Caco-2 (cell line): Measurements from ENCODE around the gene GSTM5. TPM values are rescaled to one million over a fixed set of nuclear protein-coding genes. Genes with fewer than 3 reads are reported as not detected.

Experiments
- BruUV-seq: library from RNA; stranded (reverse); fragments of 400-500 nt; replicated peaks from 2 replicates; lab custom pipeline; 2021; lab: Mats Ljungman, UMichigan
- CTCF ChIA-PET: fragments of 300-600 bp; sonication (Branson Sonifier 250); formaldehyde crosslinking; loops from one replicate; lab custom pipeline; 2022; ENCODE audit warnings: antibody characterized with exemption; lab: Charles Lee
- POLR2A ChIA-PET: fragments of 300-600 bp; sonication (Branson Sonifier 250); formaldehyde crosslinking; loops from one replicate; lab custom pipeline; 2022; ENCODE audit warnings: antibody characterized with exemption; lab: Charles Lee
- DNase-seq, 2 experiments: peaks; one replicate each; pipeline versions ENCODE4 v3.0.0 to v3.0.0-alpha.2; 2020 to 2022
- H3K27me3 ChIP-seq: replicated peaks from 2 replicates; pipeline ENCODE4 v1.6.0; 2011; ENCODE audit warnings: low read length; ENCODE audit not compliant: control insufficient read depth, insufficient read depth
- H3K36me3 ChIP-seq: 2 replicates; pipeline ENCODE4 v1.5.1; 2011; ENCODE audit warnings: low read length; ENCODE audit not compliant: control insufficient read depth, insufficient read depth
- H3K4me1 ChIP-seq: fragments of 250-450 bp; sonication (Bioruptor Pico); 2 replicates; pipeline ENCODE4 v1.5.1; 2020; ENCODE audit warnings: mild to moderate bottlenecking
- H3K4me3 ChIP-seq: 2 replicates; pipeline ENCODE4 v1.5.1; 2011; ENCODE audit warnings: low read depth, mild to moderate bottlenecking, control low read depth, low read length
- H3K9me3 ChIP-seq: fragments of 250-450 bp; sonication (Bioruptor Pico); 2 replicates; pipeline ENCODE4 v1.5.1; 2020; ENCODE audit warnings: mild to moderate bottlenecking, moderate library complexity
- H3K27ac Mint-ChIP-seq: one replicate; pipeline ENCODE4 v1.8.0; 2022; ENCODE audit warnings: mixed read lengths; ENCODE audit not compliant: unreplicated experiment
- H3K27me3 Mint-ChIP-seq: one replicate; pipeline ENCODE4 v1.8.0; 2022; ENCODE audit warnings: mixed read lengths; ENCODE audit not compliant: insufficient read depth, unreplicated experiment
- H3K36me3 Mint-ChIP-seq: one replicate; pipeline ENCODE4 v1.8.0; 2022; ENCODE audit warnings: mild to moderate bottlenecking, mixed read lengths; ENCODE audit not compliant: insufficient read depth, unreplicated experiment
- H3K4me1 Mint-ChIP-seq: one replicate; pipeline ENCODE4 v1.8.0; 2022; ENCODE audit warnings: low read depth, mixed read lengths; ENCODE audit not compliant: unreplicated experiment
- H3K4me3 Mint-ChIP-seq: one replicate; pipeline ENCODE4 v1.8.0; 2022; ENCODE audit warnings: mild to moderate bottlenecking, moderate library complexity, mixed read lengths; ENCODE audit not compliant: unreplicated experiment
- H3K9me3 Mint-ChIP-seq: one replicate; pipeline ENCODE4 v1.8.0; 2022; ENCODE audit warnings: mixed read lengths; ENCODE audit not compliant: unreplicated experiment
- intact Hi-C: fragments of 100-400 bp; cut with micrococcal nuclease; formaldehyde crosslinking; loops from one replicate; pipeline ENCODE4 v1.10.0; 2022; ENCODE audit not compliant: unreplicated experiment
- total RNA-seq: library from RNA; stranded (reverse); gene quantifications from 2 replicates; pipeline ENCODE4 v1.2.3, GENCODE V29; 2022
- TF ChIP-seq, protein P1 (sequence below), 2 experiments: fragments of 200-600 bp in 1 of 2; IDR thresholded peaks; 1 replicate in 1 of 2; 2 replicates in 1 of 2; pipeline versions ENCODE4 v1.5.1 to v1.8.0; 2011 to 2022; ENCODE audit warnings: antibody characterized with exemption in 1 of 2, control low read depth in 1 of 2, inconsistent platforms in 1 of 2, low read depth in 1 of 2, low read length in 1 of 2, mild to moderate bottlenecking in 1 of 2, moderate library complexity in 1 of 2; ENCODE audit not compliant: insufficient read depth in 1 of 2, severe bottlenecking in 1 of 2, unreplicated experiment in 1 of 2

GSTM5 gene
- total RNA-seq, 1 experiment from 2014 or later, result 6.0 TPM

DNA sequence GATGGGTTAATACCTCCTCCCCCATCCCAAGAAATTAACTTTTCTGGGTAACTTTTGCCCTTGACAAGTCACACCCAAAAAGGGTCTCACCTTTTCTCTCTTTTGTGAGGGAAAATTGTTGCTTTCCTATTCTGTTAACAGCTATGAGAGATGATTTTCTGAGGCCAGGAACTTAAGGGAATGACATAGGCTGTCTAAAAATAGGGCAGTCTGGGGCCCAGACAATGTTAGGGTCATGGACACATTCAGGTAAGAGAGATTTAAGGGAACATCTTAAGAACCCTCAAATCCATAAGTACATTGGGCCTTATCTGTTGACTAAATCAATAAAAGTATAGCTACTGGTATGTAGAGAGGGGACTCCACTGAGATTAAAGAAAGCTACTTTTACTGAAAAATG is 37.2 kb downstream of the GSTM5 start:
- BruUV-seq, result no TSS peak
- TF ChIP-seq, protein P1, sequence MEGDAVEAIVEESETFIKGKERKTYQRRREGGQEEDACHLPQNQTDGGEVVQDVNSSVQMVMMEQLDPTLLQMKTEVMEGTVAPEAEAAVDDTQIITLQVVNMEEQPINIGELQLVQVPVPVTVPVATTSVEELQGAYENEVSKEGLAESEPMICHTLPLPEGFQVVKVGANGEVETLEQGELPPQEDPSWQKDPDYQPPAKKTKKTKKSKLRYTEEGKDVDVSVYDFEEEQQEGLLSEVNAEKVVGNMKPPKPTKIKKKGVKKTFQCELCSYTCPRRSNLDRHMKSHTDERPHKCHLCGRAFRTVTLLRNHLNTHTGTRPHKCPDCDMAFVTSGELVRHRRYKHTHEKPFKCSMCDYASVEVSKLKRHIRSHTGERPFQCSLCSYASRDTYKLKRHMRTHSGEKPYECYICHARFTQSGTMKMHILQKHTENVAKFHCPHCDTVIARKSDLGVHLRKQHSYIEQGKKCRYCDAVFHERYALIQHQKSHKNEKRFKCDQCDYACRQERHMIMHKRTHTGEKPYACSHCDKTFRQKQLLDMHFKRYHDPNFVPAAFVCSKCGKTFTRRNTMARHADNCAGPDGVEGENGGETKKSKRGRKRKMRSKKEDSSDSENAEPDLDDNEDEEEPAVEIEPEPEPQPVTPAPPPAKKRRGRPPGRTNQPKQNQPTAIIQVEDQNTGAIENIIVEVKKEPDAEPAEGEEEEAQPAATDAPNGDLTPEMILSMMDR (IDR thresholded peaks at IDR 0.05; ENCODE audit: insufficient read depth in 1 of 2, low read depth in 1 of 2, low read length in 1 of 2, severe bottlenecking in 1 of 2, unreplicated experiment in 1 of 2), result no peak
- H3K27me3 Mint-ChIP-seq, result no peaks in the 10 kb centered on the region
- intact Hi-C loops, result no loop called here
- no peaks in the 10 kb centered on the region for H3K9me3 ChIP-seq
- ChIA-PET CTCF (interaction anchor here (1.4 kb wide), 1 partner anchor 109 kb away, joined by 3 read pairs; no protein-coding TSS in a partner anchor), POLR2A (no interaction called here)
- peaks cover 13% of the 10 kb centered on the region for H3K36me3 Mint-ChIP-seq
- H3K36me3 ChIP-seq, result peaks cover 2% of the 10 kb centered on the region; the same call in 1 of the 2 replicates
- no peak for DNase-seq
- H3K4me3 ChIP-seq, result no peak overlapping the region
- H3K27ac Mint-ChIP-seq, result no peak overlapping the region
- no peaks in the 10 kb centered on the region for H3K27me3 ChIP-seq
- H3K4me1 ChIP-seq, result no peaks in the 10 kb centered on the region
- H3K4me1 Mint-ChIP-seq, result no peaks in the 10 kb centered on the region
- no peaks in the 10 kb centered on the region for H3K9me3 Mint-ChIP-seq
- H3K4me3 Mint-ChIP-seq, result no peak overlapping the region

DNA sequence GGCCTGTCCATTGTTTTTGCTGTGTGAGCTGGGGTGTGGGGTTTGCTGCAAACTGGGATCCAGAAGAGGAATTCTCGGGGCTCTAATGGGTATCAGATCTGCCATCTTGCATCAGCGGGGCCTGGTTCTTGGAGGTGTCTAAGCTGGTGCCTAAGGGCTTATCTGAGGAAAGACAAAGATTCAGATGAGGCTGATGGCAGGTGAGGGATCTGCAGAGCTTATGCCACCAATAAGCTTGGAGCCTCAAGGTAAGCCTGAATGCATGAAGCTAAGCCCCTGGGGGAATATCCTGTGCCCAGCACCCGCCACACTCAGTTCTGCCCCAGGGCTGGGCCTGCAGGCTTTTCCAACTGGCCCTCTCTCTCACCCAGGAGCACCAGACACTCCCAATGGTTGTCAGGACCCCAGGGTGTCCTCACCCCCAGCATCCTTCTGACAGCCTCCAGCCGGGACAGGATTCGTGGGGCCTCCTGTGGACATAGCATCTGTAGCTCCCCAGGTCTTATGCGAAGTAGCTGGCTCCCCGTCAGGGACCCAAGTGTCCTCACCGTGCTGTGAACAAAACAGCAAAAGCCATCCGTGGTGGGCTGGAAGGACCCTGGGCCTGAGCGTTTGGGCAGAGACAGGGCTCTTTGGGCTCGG is 38.3 kb downstream of the GSTM5 start:
- no peaks in the 10 kb centered on the region for H3K9me3 ChIP-seq
- no peak overlapping the region for H3K4me3 ChIP-seq
- intact Hi-C loops, result no loop called here
- peaks cover 2% of the 10 kb centered on the region; the same call in 1 of the 2 replicates for H3K36me3 ChIP-seq
- H3K4me3 Mint-ChIP-seq, result no peak overlapping the region
- ChIA-PET POLR2A (no interaction called here), CTCF (interaction anchor here (1.4 kb wide), 1 partner anchor 110 kb away, joined by 3 read pairs; no protein-coding TSS in a partner anchor)
- no peaks in the 10 kb centered on the region for H3K4me1 ChIP-seq
- H3K36me3 Mint-ChIP-seq, result peaks cover 13% of the 10 kb centered on the region
- H3K9me3 Mint-ChIP-seq, result no peaks in the 10 kb centered on the region
- no peak for DNase-seq
- TF ChIP-seq, protein P1 (IDR thresholded peaks at IDR 0.05; ENCODE audit: insufficient read depth in 1 of 2, low read depth in 1 of 2, low read length in 1 of 2, severe bottlenecking in 1 of 2, unreplicated experiment in 1 of 2), result no peak
- no peaks in the 10 kb centered on the region for H3K4me1 Mint-ChIP-seq
- H3K27me3 Mint-ChIP-seq, result no peaks in the 10 kb centered on the region
- no TSS peak for BruUV-seq
- H3K27me3 ChIP-seq, result no peaks in the 10 kb centered on the region
- no peak overlapping the region for H3K27ac Mint-ChIP-seq

DNA sequence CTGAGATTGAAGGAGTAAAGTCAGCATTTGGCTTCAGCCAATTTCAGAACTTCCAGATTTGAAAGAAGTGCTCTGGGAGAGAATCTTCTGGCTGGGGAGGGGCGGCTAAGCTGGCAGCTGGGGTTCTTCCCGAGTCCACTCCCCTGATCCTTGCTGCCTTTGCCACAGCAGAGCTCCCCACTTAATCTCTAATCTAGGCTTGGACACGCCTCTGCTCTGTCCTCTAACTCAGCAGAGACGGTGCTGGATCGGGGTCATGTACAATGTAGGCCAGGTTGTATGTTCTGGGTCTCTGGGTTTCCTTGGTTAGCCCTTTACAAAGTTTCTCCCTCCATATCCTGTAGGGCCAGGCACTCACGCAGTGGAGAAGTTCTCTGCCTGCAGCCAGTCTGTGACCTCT is 38.9 kb downstream of the GSTM5 start:
- ChIA-PET CTCF (interaction anchor here (1.4 kb wide), 1 partner anchor 111 kb away, joined by 3 read pairs; no protein-coding TSS in a partner anchor), POLR2A (no interaction called here)
- H3K36me3 ChIP-seq, result peaks cover 2% of the 10 kb centered on the region; the same call in 1 of the 2 replicates
- H3K9me3 Mint-ChIP-seq, result no peaks in the 10 kb centered on the region
- H3K4me3 ChIP-seq, result no peak overlapping the region
- TF ChIP-seq, protein P1 (IDR thresholded peaks at IDR 0.05; ENCODE audit: insufficient read depth in 1 of 2, low read depth in 1 of 2, low read length in 1 of 2, severe bottlenecking in 1 of 2, unreplicated experiment in 1 of 2), result no peak
- no peaks in the 10 kb centered on the region for H3K4me1 ChIP-seq
- H3K36me3 Mint-ChIP-seq, result peaks cover 16% of the 10 kb centered on the region
- H3K27ac Mint-ChIP-seq, result no peak overlapping the region
- no peaks in the 10 kb centered on the region for H3K9me3 ChIP-seq
- BruUV-seq, result no TSS peak
- intact Hi-C loops, result no loop called here
- no peak overlapping the region for H3K4me3 Mint-ChIP-seq
- no peaks in the 10 kb centered on the region for H3K4me1 Mint-ChIP-seq
- H3K27me3 Mint-ChIP-seq, result no peaks in the 10 kb centered on the region
- no peak for DNase-seq
- H3K27me3 ChIP-seq, result no peaks in the 10 kb centered on the region
